Measurements from ENCODE around the gene SORCS2. TPM values are rescaled to one million over a fixed set of nuclear protein-coding genes. Genes with fewer than 3 reads are reported as not detected.

SORCS2 gene
- total RNA-seq, 2 donors from 2014 or later, result 0.68 to 0.92 TPM

GRCh38 chr4:7193030-7193958 lies 956 bp downstream of the SORCS2 start:
- DNase-seq (ENCODE audit: low spot score) (no peak), ATAC-seq (ENCODE audit: insufficient number of reproducible peaks, low FRiP score, low read depth) (no peak)
- Histone ChIP-seq H3K4me3 (peak overlapping the region; percentile 56), H3K27me3 (replicated peaks; ENCODE audit: insufficient read depth) (peaks cover 8% of the 10 kb centered on the region), H3K27ac (no peak overlapping the region), H3K9me3 (no peaks in the 10 kb centered on the region), H3K4me1 (ENCODE audit: control insufficient read depth in 1 of 2, low read depth in 2 of 2) (peaks cover 7 to 33% of the 10 kb centered on the region in 2 donors), H3K36me3 (no peaks in the 10 kb centered on the region)
- no peak for TF ChIP-seq CTCF (IDR thresholded peaks at IDR 0.05)

- Histone ChIP-seq H3K36me3 (no peaks in the 10 kb centered on the region), H3K4me1 (ENCODE audit: control insufficient read depth in 1 of 2, low read depth in 2 of 2) (peaks cover 7 to 33% of the 10 kb centered on the region in 2 donors), H3K4me3 (no peak overlapping the region), H3K27me3 (replicated peaks; ENCODE audit: insufficient read depth) (peaks cover 8% of the 10 kb centered on the region), H3K27ac (no peak overlapping the region), H3K9me3 (no peaks in the 10 kb centered on the region)
- TF ChIP-seq CTCF (IDR thresholded peaks at IDR 0.05), result no peak
- DNase-seq (ENCODE audit: low spot score), result no peak
- ATAC-seq (ENCODE audit: insufficient number of reproducible peaks, low FRiP score, low read depth), result no peak
These were observed 2.2 kb downstream of the SORCS2 start for GRCh38 chr4:7194251-7195140.

- no peak overlapping the region for H3K4me3 ChIP-seq
- no peak for DNase-seq (ENCODE audit: low spot score)
- peaks cover 8% of the 10 kb centered on the region for H3K27me3 ChIP-seq (replicated peaks; ENCODE audit: insufficient read depth)
- peaks cover 7 to 33% of the 10 kb centered on the region in 2 donors for H3K4me1 ChIP-seq (ENCODE audit: control insufficient read depth in 1 of 2, low read depth in 2 of 2)
- no peaks in the 10 kb centered on the region for H3K36me3 ChIP-seq
- H3K9me3 ChIP-seq, result no peaks in the 10 kb centered on the region
- H3K27ac ChIP-seq, result no peak overlapping the region
- no peak for ATAC-seq (ENCODE audit: insufficient number of reproducible peaks, low FRiP score, low read depth)
- no peak for TF ChIP-seq CTCF (IDR thresholded peaks at IDR 0.05)
These were observed 2.8 kb downstream of the SORCS2 start for GRCh38 chr4:7195141-7195515.

GRCh38 chr4:7195546-7196287 lies 3.4 kb downstream of the SORCS2 start:
- no peak overlapping the region for H3K4me3 ChIP-seq
- ATAC-seq (ENCODE audit: insufficient number of reproducible peaks, low FRiP score, low read depth) (no peak), DNase-seq (ENCODE audit: low spot score) (no peak)
- H3K4me1 ChIP-seq (ENCODE audit: control insufficient read depth in 1 of 2, low read depth in 2 of 2), result peaks cover 7 to 33% of the 10 kb centered on the region in 2 donors
- no peak for TF ChIP-seq CTCF (IDR thresholded peaks at IDR 0.05)
- H3K27me3 ChIP-seq (replicated peaks; ENCODE audit: insufficient read depth), result peaks cover 8% of the 10 kb centered on the region
- H3K9me3 ChIP-seq, result no peaks in the 10 kb centered on the region
- H3K36me3 ChIP-seq, result no peaks in the 10 kb centered on the region
- H3K27ac ChIP-seq, result no peak overlapping the region
